SK-N-SH (cell line): ENCODE measurements around the gene MATK. TPM values are rescaled to one million over a fixed set of nuclear protein-coding genes. Genes with fewer than 3 reads are reported as not detected.

Source experiments
- CTCF ChIA-PET: fragments of 300-600, 350-600 bp; formaldehyde crosslinking; extraction: SDS; loops from one replicate; lab custom pipeline; 2021; lab: Yijun Ruan, JAX
- POLR2A ChIA-PET: fragments of 350-600 bp; sonication (Branson Sonifier 250); formaldehyde crosslinking; extraction: SDS; loops from one replicate; lab custom pipeline; 2020; ENCODE audit warnings: antibody characterized with exemption, inconsistent platforms; lab: Yijun Ruan, JAX
- DNase-seq: peaks from one replicate; pipeline ENCODE4 v3.0.0; 2012
- H2AFZ ChIP-seq: fragments of 200-600 bp; sonication (generic); 2 replicates; pipeline ENCODE4 v1.8.1; 2016; ENCODE audit warnings: antibody characterized with exemption, mild to moderate bottlenecking, low read depth
- H3F3A ChIP-seq: fragments of 200-600 bp; sonication (generic); replicated peaks from 2 replicates; pipeline ENCODE3; 2016; ENCODE audit warnings: antibody characterized with exemption, mild to moderate bottlenecking; ENCODE audit not compliant: insufficient read depth
- H3K27ac ChIP-seq, 2 experiments: fragments of 200-500 bp in 1 of 2; fragments of 200-600 bp in 1 of 2; sonication (Bioruptor generic) in 1 of 2; sonication (generic), shearing (Covaris generic) in 1 of 2; 2 replicates each; pipeline versions ENCODE4 v1.5.1 to v1.6.1; 2014 to 2016; ENCODE audit warnings: low read depth in 2 of 2, inconsistent platforms in 1 of 2, low read length in 1 of 2, mild to moderate bottlenecking in 1 of 2, mixed read lengths in 1 of 2
- H3K27me3 ChIP-seq: fragments of 200-600 bp; sonication (generic), shearing (Covaris generic); 2 replicates; pipeline ENCODE4 v1.6.1; 2016; ENCODE audit warnings: mixed run types; ENCODE audit not compliant: insufficient read depth
- H3K36me3 ChIP-seq, 2 experiments: fragments of 200-500 bp in 1 of 2; fragments of 200-600 bp in 1 of 2; sonication (Bioruptor generic) in 1 of 2; sonication (generic) in 1 of 2; replicated peaks in 1 of 2; 2 replicates each; pipeline versions ENCODE3 to v1.5.1; 2014 to 2016; ENCODE audit warnings: low read length in 1 of 2, mild to moderate bottlenecking in 1 of 2; ENCODE audit not compliant: insufficient read depth in 2 of 2, control insufficient read depth in 1 of 2
- H3K4me1 ChIP-seq, 2 experiments: fragments of 200-500 bp in 1 of 2; fragments of 200-600 bp in 1 of 2; sonication (Bioruptor generic) in 1 of 2; sonication (generic), shearing (Covaris generic) in 1 of 2; 2 replicates each; pipeline versions ENCODE4 v1.5.1 to v1.6.1; 2014 to 2016; ENCODE audit warnings: low read depth in 1 of 2, low read length in 1 of 2, mixed run types in 1 of 2; ENCODE audit not compliant: insufficient read depth in 2 of 2, control insufficient read depth in 1 of 2
- H3K4me2 ChIP-seq: fragments of 200-600 bp; sonication (generic), shearing (Covaris generic); 2 replicates; pipeline ENCODE4 v1.6.1; 2017; ENCODE audit warnings: mixed run types
- H3K4me3 ChIP-seq, 2 experiments: fragments of 200-500 bp in 1 of 2; fragments of 200-600 bp in 1 of 2; sonication (Bioruptor generic) in 1 of 2; sonication (generic), shearing (Covaris generic) in 1 of 2; 2 replicates each; pipeline versions ENCODE4 v1.5.1 to v1.8.1; 2014 to 2016; ENCODE audit warnings: low read depth in 2 of 2, inconsistent platforms in 1 of 2, low read length in 1 of 2, mild to moderate bottlenecking in 1 of 2, mixed read lengths in 1 of 2, moderate library complexity in 1 of 2
- H3K79me2 ChIP-seq: fragments of 200-600 bp; sonication (generic); 2 replicates; pipeline ENCODE4 v1.8.1; 2017; ENCODE audit warnings: mild to moderate bottlenecking; ENCODE audit not compliant: insufficient read depth
- H3K9ac ChIP-seq: fragments of 200-600 bp; sonication (generic); 2 replicates; pipeline ENCODE4 v1.6.1; 2017; ENCODE audit warnings: mixed run types
- H3K9me2 ChIP-seq: fragments of 200-600 bp; sonication (generic); 2 replicates; pipeline ENCODE4 v1.6.1; 2017; ENCODE audit warnings: mixed run types
- H3K9me3 ChIP-seq: fragments of 200-600 bp; sonication (generic); 2 replicates; pipeline ENCODE4 v1.6.1; 2017; ENCODE audit warnings: mixed run types, mild to moderate bottlenecking, moderate library complexity
- H4K20me1 ChIP-seq: fragments of 200-600 bp; sonication (generic); 2 replicates; pipeline ENCODE4 v1.6.1; 2017; ENCODE audit warnings: mild to moderate bottlenecking, mixed run types; ENCODE audit not compliant: insufficient read depth
- CHD2 ChIP-seq: fragments of 150-350 bp; IDR thresholded peaks from 2 replicates; pipeline ENCODE4 v1.6.1; 2018; ENCODE audit warnings: low read length; ENCODE audit not compliant: partially characterized antibody
- CTCF ChIP-seq: fragments of 200-600 bp; sonication (generic); IDR thresholded peaks from 2 replicates; pipeline ENCODE4 v1.6.1; 2017; ENCODE audit warnings: antibody characterized with exemption, mild to moderate bottlenecking, moderate library complexity
- FOSL2 ChIP-seq: IDR thresholded peaks from 2 replicates; pipeline ENCODE4 v1.4.0; 2012; ENCODE audit warnings: low read depth, mild to moderate bottlenecking, moderate library complexity, borderline replicate concordance
- FOXJ3 ChIP-seq: sonication (generic); formaldehyde crosslinking; IDR thresholded peaks from 2 replicates; pipeline ENCODE4 v1.5.1; 2020; ENCODE audit warnings: mild to moderate bottlenecking, missing genetic modification reagents
- FOXM1 ChIP-seq: IDR thresholded peaks from 2 replicates; pipeline ENCODE4 v1.4.0; 2012; ENCODE audit warnings: low read depth, mild to moderate bottlenecking
- GABPA ChIP-seq: IDR thresholded peaks from 2 replicates; pipeline ENCODE4 v1.4.0; 2012; ENCODE audit warnings: low read depth, mild to moderate bottlenecking
- POLR2AphosphoS5 ChIP-seq: IDR thresholded peaks from 2 replicates; pipeline ENCODE4 v1.6.1; 2012; ENCODE audit warnings: low read depth, low read length
- RAD21 ChIP-seq: IDR thresholded peaks from 2 replicates; pipeline ENCODE4 v1.6.1; 2012; ENCODE audit warnings: mild to moderate bottlenecking, low read length
- SIN3A ChIP-seq: IDR thresholded peaks from 2 replicates; pipeline ENCODE4 v1.6.1; 2012; ENCODE audit warnings: low read depth, mild to moderate bottlenecking, low read length, moderate library complexity, borderline replicate concordance
- SMC3 ChIP-seq: IDR thresholded peaks from 2 replicates; pipeline ENCODE4 v1.6.1; 2012; ENCODE audit warnings: low read depth, low read length, improper control_type of control experiment
- TAF1 ChIP-seq: IDR thresholded peaks from 2 replicates; pipeline ENCODE4 v1.6.1; 2012; ENCODE audit warnings: low read depth, mild to moderate bottlenecking, low read length, moderate library complexity, borderline replicate concordance
- TEAD4 ChIP-seq: IDR thresholded peaks from 2 replicates; pipeline ENCODE4 v1.4.0; 2012; ENCODE audit warnings: mild to moderate bottlenecking, borderline replicate concordance; ENCODE audit not compliant: insufficient read depth
- USF2 ChIP-seq: fragments of 150-350 bp; IDR thresholded peaks from 2 replicates; pipeline ENCODE4 v1.6.1; 2017; ENCODE audit warnings: antibody characterized with exemption, low read length, low read depth, borderline replicate concordance
- YY1 ChIP-seq: IDR thresholded peaks from 2 replicates; pipeline ENCODE4 v1.4.0; 2012; ENCODE audit warnings: low read depth, mild to moderate bottlenecking
- WGBS: methylation state at CpG from one replicate; pipeline ENCODE4 v1.1.6; 2017; ENCODE audit warnings: low lambda C conversion rate; 5-methylcytosine and 5-hydroxymethylcytosine counted together
- polyA plus RNA-seq, 3 experiments: library from polyadenylated mRNA; depleted of rRNA; stranded (reverse); fragments of >200 nt; gene quantifications; 2 replicates each; pipeline ENCODE4 v1.2.3, GENCODE V29; 2012
- TF ChIP-seq, protein P1 (sequence below): fragments of 150-350 bp; IDR thresholded peaks from 2 replicates; pipeline ENCODE4 v1.6.1; 2016; ENCODE audit warnings: mild to moderate bottlenecking, low read depth, low read length
- TF ChIP-seq, protein P2 (sequence below): IDR thresholded peaks from 2 replicates; pipeline ENCODE4; 2012

Gene MATK
- polyA plus RNA-seq, 1 of the 3 experiments (the other 2 are of a cell fraction): not detected

DNA sequence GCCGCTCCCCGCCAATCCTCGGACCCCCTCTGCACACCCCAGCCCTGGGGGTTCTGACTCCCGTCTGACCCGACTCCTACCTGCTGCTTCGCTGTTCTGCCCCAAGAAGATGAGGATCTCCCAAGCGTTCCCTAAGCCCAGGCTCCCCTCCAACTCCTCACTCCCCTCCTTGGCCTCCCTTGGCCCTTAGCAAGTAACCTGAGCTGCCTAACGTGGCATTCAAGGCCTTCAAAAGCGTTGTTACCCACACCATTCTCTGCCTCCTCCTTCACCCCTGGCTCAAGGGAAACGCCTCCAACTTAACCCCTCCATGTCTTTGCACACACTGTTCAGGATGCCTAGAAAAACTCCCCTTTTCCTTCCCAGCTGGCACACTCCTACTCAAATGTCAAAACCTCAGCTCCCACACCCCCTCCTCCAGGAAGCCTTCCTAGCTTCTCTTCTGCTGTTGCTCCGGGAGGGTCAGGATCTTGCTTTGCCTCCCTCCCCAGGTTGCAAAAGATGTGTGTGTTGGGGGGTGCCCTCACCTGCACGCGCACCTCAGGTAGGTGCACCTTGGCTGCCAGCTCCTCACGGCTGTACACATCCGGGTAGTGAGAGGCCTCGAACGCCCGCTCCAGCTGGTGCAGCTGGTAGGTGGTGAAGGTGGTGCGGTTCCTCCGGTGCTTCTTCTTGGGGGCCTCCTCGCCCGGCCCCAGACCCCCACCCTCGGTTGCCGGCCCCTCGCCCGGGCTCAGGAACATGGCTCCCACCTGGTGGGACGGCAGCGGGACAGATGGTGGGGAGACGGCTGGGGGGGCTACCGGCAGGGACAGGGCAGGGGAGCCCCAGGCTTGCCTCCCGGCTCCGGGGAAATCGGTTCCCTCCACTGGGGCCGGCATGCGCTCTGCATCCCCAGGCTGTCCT, 14.9 kb downstream of the MATK start:
- no peaks in the 10 kb centered on the region for H4K20me1 ChIP-seq
- H3K9me3 ChIP-seq: no peaks in the 10 kb centered on the region
- 73% methylated on average over 8 of the region's 35 CpGs for WGBS
- no peaks in the 10 kb centered on the region for H3K27me3 ChIP-seq
- H3K27ac ChIP-seq: no peak overlapping the region
- H3K36me3 ChIP-seq: peaks cover 0 to 14% of the 10 kb centered on the region in 2 experiments
- peak; percentile 33 for DNase-seq
- no peaks in the 10 kb centered on the region for H3K79me2 ChIP-seq
- H2AFZ ChIP-seq: no peak overlapping the region
- H3F3A ChIP-seq: no peaks in the 10 kb centered on the region
- no peak overlapping the region for H3K4me2 ChIP-seq
- no peaks in the 10 kb centered on the region for H3K9me2 ChIP-seq
- H3K4me1 ChIP-seq: no peaks in the 10 kb centered on the region
- H3K9ac ChIP-seq: no peak overlapping the region
- CTCF ChIA-PET: interaction anchor here (1.2 to 1.5 kb wide), 3 partner anchors 9 to 50 kb away, joined by 4 to 5 read pairs (median 4); partner anchors contain the start of gene MRPL54
- POLR2A ChIA-PET: interaction anchor here (0.8 kb wide), 1 partner anchor 200 kb away, joined by 3 read pairs; the partner anchor contains the start of gene DAPK3
- TF ChIP-seq SMC3 (no peak), GABPA (no peak), POLR2AphosphoS5 (no peak), FOSL2 (no peak), CHD2 (no peak), SIN3A (no peak), YY1 (no peak), FOXM1 (no peak), CTCF (no peak)
- TF ChIP-seq, protein P1, sequence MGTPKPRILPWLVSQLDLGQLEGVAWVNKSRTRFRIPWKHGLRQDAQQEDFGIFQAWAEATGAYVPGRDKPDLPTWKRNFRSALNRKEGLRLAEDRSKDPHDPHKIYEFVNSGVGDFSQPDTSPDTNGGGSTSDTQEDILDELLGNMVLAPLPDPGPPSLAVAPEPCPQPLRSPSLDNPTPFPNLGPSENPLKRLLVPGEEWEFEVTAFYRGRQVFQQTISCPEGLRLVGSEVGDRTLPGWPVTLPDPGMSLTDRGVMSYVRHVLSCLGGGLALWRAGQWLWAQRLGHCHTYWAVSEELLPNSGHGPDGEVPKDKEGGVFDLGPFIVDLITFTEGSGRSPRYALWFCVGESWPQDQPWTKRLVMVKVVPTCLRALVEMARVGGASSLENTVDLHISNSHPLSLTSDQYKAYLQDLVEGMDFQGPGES: no peak
- H3K4me3 ChIP-seq: no peak overlapping the region

GRCh38 chr19:3770136-3770999, 15.8 kb downstream of the MATK start:
- Histone ChIP-seq H3K79me2 (0 out of 2 replicates have a peak, but pooled peaks cover under 1% of the 10 kb centered on the region), H3K4me1 (no peaks in the 10 kb centered on the region), H3F3A (no peaks in the 10 kb centered on the region), H2AFZ (no peak overlapping the region), H3K27me3 (no peaks in the 10 kb centered on the region), H4K20me1 (no peaks in the 10 kb centered on the region), H3K36me3 (peaks cover 0 to 14% of the 10 kb centered on the region in 2 experiments), H3K27ac (no peak overlapping the region), H3K9ac (no peak overlapping the region), H3K9me2 (no peaks in the 10 kb centered on the region), H3K9me3 (no peaks in the 10 kb centered on the region), H3K4me3 (no peak overlapping the region), H3K4me2 (no peak overlapping the region)
- ChIA-PET CTCF (interaction anchor here (0.9 to 1.2 kb wide), 2 partner anchors 8 to 51 kb away, joined by 3 to 4 read pairs; no protein-coding TSS in a partner anchor), POLR2A (interaction anchor here (0.8 kb wide), 1 partner anchor 201 kb away, joined by 3 read pairs; the partner anchor contains the start of gene DAPK3)
- DNase-seq: peak; percentile 45
- WGBS: 84% methylated on average over 23 of the region's 53 CpGs
- TF ChIP-seq, protein P1: no peak
- no peak for TF ChIP-seq USF2
- no peak for TF ChIP-seq RAD21
- no peak for TF ChIP-seq SIN3A
- TF ChIP-seq TAF1: no peak
- TF ChIP-seq, protein P2, sequence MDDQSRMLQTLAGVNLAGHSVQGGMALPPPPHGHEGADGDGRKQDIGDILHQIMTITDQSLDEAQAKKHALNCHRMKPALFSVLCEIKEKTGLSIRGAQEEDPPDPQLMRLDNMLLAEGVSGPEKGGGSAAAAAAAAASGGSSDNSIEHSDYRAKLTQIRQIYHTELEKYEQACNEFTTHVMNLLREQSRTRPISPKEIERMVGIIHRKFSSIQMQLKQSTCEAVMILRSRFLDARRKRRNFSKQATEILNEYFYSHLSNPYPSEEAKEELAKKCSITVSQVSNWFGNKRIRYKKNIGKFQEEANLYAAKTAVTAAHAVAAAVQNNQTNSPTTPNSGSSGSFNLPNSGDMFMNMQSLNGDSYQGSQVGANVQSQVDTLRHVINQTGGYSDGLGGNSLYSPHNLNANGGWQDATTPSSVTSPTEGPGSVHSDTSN: no peak
- no peak for TF ChIP-seq SMC3
- no peak for TF ChIP-seq FOXJ3 (CRISPR knock-in tag)
- TF ChIP-seq FOSL2: no peak
- no peak for TF ChIP-seq FOXM1
- TF ChIP-seq TEAD4: no peak
- no peak for TF ChIP-seq GABPA
